Transverse colon (tissue), 4 donors: ENCODE data around the gene SLC52A3. TPM values are rescaled to one million over a fixed set of nuclear protein-coding genes. Genes with fewer than 3 reads are reported as not detected.

ENCODE experiments used
- DNase-seq: peaks from one replicate; pipeline ENCODE4 v3.0.0-alpha.2; 2019
- H3K27ac ChIP-seq, 4 donors: fragments of 200-600 bp; sonication (generic); 2 replicates each; pipeline ENCODE4 v1.5.1; 2016 to 2018; ENCODE audit warnings: inconsistent platforms in 4 of 4
- H3K27me3 ChIP-seq: fragments of 200-600 bp; sonication (generic); 2 replicates; pipeline ENCODE4 v1.5.1; 2017; ENCODE audit warnings: inconsistent platforms
- H3K36me3 ChIP-seq, 4 donors: fragments of 200-600 bp; sonication (generic); 2 replicates each; pipeline ENCODE4 v1.5.1; 2017 to 2019; ENCODE audit warnings: inconsistent platforms in 4 of 4
- H3K4me1 ChIP-seq, 4 donors: fragments of 200-600 bp; sonication (generic); 2 replicates each; pipeline ENCODE4 v1.5.1; 2017 to 2020; ENCODE audit warnings: inconsistent platforms in 4 of 4
- H3K4me3 ChIP-seq, 4 donors: fragments of 200-600 bp; sonication (generic); 1 replicate in 1 of 4; 2 replicates in 3 of 4; pipeline versions ENCODE4 v1.5.1 to v1.6.1; 2017 to 2019; ENCODE audit warnings: inconsistent platforms in 4 of 4
- H3K9me3 ChIP-seq, 2 donors: fragments of 200-600 bp; sonication (generic); 2 replicates each; pipeline ENCODE4 v1.5.1; 2017 to 2019; ENCODE audit warnings: inconsistent platforms in 2 of 2
- EP300 ChIP-seq: sonication (generic); formaldehyde crosslinking; IDR thresholded peaks from one replicate; pipeline ENCODE4 v1.6.1; 2017; ENCODE audit warnings: antibody characterized with exemption, low read depth
- POLR2A ChIP-seq: fragments of 450-650 bp; IDR thresholded peaks from one replicate; pipeline ENCODE4 v1.6.1; 2016; ENCODE audit warnings: antibody characterized with exemption, mild to moderate bottlenecking, moderate library complexity
- POLR2AphosphoS5 ChIP-seq, 3 donors: sonication (generic); formaldehyde crosslinking; IDR thresholded peaks; one replicate each; pipeline ENCODE4 v1.6.1; 2016; ENCODE audit warnings: antibody characterized with exemption in 3 of 3
- whole genome bisulfite sequencing, 2 donors: methylation state at CpG; one replicate each; pipeline ENCODE4 v1.1.5; 2018; ENCODE audit warnings: low coverage in 1 of 2; 5-methylcytosine and 5-hydroxymethylcytosine counted together
- in situ Hi-C, 4 donors: fragments of 200-750 bp; cut with MboI; loops; one replicate each; pipeline versions ENCODE4 v1.15.0 to v1.15.1; 2017; ENCODE audit warnings: low sequenced_read_pairs in 3 of 4, low pct_ligation_motif_present in 1 of 4, low pct_unique_long_range_greater_than_20kb in 1 of 4
- intact Hi-C: fragments of 100-400 bp; cut with DNase I; formaldehyde crosslinking; loops from one replicate; pipeline ENCODE4 v1.15.1; 2023; ENCODE audit warnings: low total_unique reads
- total RNA-seq, 4 donors: library from RNA; depleted of rRNA; stranded (reverse); fragments of >200 nt; gene quantifications; one replicate each; pipeline ENCODE4 v1.1.0, GENCODE V29; 2016
- TF ChIP-seq, protein P1 (sequence below), 5 experiments: fragments of 200-600 bp in 3 of 5; fragments of 450-650 bp in 2 of 5; sonication (generic) in 3 of 5; IDR thresholded peaks; 1 replicate in 2 of 5; 2 replicates in 3 of 5; pipeline ENCODE4 v1.5.1; 2016 to 2017; ENCODE audit warnings: antibody characterized with exemption in 5 of 5, inconsistent platforms in 3 of 5, mild to moderate bottlenecking in 2 of 5, moderate library complexity in 1 of 5

SLC52A3 gene
- total RNA-seq, 4 donors from 2014 or later, result 7.2 to 35.9 (median 15.3) TPM

GRCh38 chr20:722822-723644 lies 45.3 kb downstream of the SLC52A3 start:
- in situ Hi-C loops (no loop called here), intact Hi-C loops (no loop called here)
- no peak overlapping the region for H3K27ac ChIP-seq
- no peaks in the 10 kb centered on the region for H3K36me3 ChIP-seq
- TF ChIP-seq POLR2AphosphoS5 (IDR thresholded peaks at IDR 0.05), result no peak
- TF ChIP-seq POLR2A, result no peak
- TF ChIP-seq EP300, result no peak
- TF ChIP-seq, protein P1, sequence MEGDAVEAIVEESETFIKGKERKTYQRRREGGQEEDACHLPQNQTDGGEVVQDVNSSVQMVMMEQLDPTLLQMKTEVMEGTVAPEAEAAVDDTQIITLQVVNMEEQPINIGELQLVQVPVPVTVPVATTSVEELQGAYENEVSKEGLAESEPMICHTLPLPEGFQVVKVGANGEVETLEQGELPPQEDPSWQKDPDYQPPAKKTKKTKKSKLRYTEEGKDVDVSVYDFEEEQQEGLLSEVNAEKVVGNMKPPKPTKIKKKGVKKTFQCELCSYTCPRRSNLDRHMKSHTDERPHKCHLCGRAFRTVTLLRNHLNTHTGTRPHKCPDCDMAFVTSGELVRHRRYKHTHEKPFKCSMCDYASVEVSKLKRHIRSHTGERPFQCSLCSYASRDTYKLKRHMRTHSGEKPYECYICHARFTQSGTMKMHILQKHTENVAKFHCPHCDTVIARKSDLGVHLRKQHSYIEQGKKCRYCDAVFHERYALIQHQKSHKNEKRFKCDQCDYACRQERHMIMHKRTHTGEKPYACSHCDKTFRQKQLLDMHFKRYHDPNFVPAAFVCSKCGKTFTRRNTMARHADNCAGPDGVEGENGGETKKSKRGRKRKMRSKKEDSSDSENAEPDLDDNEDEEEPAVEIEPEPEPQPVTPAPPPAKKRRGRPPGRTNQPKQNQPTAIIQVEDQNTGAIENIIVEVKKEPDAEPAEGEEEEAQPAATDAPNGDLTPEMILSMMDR (IDR thresholded peaks at IDR 0.05), result no peak
- no peaks in the 10 kb centered on the region for H3K9me3 ChIP-seq
- no peak for DNase-seq
- peaks cover 0 to 3% (median 3%) of the 10 kb centered on the region in 4 donors for H3K4me1 ChIP-seq
- WGBS, 2 donors, result 68 to 78% methylated on average over 3 to 11 of the region's 11 CpGs
- H3K4me3 ChIP-seq, result no peak overlapping the region
- H3K27me3 ChIP-seq, result peaks cover 60% of the 10 kb centered on the region

DNA sequence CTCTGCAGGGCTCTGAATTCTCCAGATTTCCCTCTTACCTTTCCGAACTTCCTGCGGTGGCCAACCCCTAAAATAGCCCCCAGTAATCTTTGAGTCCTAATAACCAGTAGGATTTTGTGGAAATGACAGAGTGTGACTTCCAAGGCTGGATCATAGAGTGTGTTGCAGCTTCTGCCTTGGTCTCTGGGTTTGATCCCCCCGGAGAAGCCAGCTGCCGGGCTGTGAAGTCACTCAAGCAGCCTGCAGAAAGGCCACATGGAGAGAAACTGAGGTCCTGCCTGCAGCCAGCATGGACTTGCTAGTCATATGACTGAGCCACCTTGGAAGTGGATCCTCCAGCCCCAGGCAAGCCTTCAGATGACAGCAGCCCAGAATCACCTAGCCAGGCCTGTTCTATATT lies 46.4 kb downstream of the SLC52A3 start:
- intact Hi-C loops, result no loop called here
- no peak overlapping the region for H3K4me3 ChIP-seq
- TF ChIP-seq POLR2AphosphoS5 (IDR thresholded peaks at IDR 0.05) (no peak), POLR2A (no peak), EP300 (no peak)
- TF ChIP-seq, protein P1 (IDR thresholded peaks at IDR 0.05), result no peak
- in situ Hi-C loops, result no loop called here
- H3K27ac ChIP-seq, result no peak overlapping the region
- H3K27me3 ChIP-seq, result peaks cover 49% of the 10 kb centered on the region
- DNase-seq, result no peak
- H3K9me3 ChIP-seq, result no peaks in the 10 kb centered on the region
- no peaks in the 10 kb centered on the region for H3K4me1 ChIP-seq
- H3K36me3 ChIP-seq, result no peaks in the 10 kb centered on the region
- WGBS, 2 donors, result 80 to 89% methylated on average over 2 to 4 of the region's 4 CpGs

DNA sequence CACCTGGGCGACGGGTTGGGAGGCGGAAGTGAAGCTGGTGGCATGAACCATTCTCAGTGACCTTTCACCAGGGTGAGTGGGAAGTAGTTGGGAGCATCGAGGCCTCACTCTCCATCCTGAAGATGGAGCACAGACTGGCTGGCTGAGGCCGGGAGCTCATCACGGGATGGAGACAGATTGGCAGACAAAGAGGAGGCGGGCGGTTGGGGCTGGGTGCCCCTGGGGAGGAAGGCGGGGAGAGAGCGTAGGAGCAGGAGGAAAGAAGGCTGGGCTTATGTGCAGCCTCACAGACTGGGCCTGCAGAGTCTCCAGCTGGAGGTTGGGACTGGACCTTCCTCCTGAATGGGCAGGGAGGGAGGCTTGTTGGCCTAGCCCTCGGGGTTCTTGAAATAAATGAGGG lies 48.5 kb downstream of the SLC52A3 start:
- Histone ChIP-seq H3K27me3 (peaks cover 49% of the 10 kb centered on the region), H3K4me3 (no peak overlapping the region), H3K27ac (no peak overlapping the region), H3K9me3 (no peaks in the 10 kb centered on the region), H3K4me1 (no peaks in the 10 kb centered on the region), H3K36me3 (no peaks in the 10 kb centered on the region)
- in situ Hi-C loops, result no loop called here
- intact Hi-C loops, result no loop called here
- no peak for TF ChIP-seq POLR2AphosphoS5 (IDR thresholded peaks at IDR 0.05)
- TF ChIP-seq, protein P1 (IDR thresholded peaks at IDR 0.05), result no peak
- no peak for TF ChIP-seq POLR2A
- no peak for TF ChIP-seq EP300
- WGBS, 2 donors, result 65% methylated on average over 11 of the region's 11 CpGs; no CpG with 5 or more reads in 1 of the 2 donors
- DNase-seq, result no peak

DNA sequence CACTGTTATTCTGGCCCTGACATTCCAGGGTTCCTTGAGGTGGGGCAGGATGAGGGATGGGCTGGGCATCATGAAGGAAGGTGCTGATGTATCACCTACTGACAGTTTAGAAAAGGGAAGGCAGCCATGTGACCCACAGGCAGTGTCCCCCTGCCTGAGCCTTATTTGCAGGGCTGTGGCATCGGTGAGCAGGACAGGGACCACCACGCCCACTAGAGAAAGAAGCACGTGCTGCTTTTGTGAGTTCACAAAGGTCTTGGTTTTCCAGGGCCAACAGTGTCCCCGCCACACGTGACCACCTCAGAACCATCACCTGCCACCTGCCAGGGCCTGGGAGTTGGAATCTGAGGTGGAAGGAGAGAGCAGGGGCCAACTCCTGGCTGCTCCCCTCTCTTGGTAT lies 49.2 kb downstream of the SLC52A3 start:
- Histone ChIP-seq H3K4me3 (no peak overlapping the region), H3K9me3 (no peaks in the 10 kb centered on the region), H3K27ac (no peak overlapping the region), H3K27me3 (peaks cover 49% of the 10 kb centered on the region), H3K36me3 (no peaks in the 10 kb centered on the region), H3K4me1 (no peaks in the 10 kb centered on the region)
- TF ChIP-seq POLR2AphosphoS5 (IDR thresholded peaks at IDR 0.05), result no peak
- TF ChIP-seq, protein P1 (IDR thresholded peaks at IDR 0.05), result no peak
- TF ChIP-seq POLR2A, result no peak
- TF ChIP-seq EP300, result no peak
- in situ Hi-C loops (no loop called here), intact Hi-C loops (no loop called here)
- WGBS, 2 donors, result 81 to 92% methylated on average over 2 to 5 of the region's 5 CpGs
- DNase-seq, result no peak
